Measurements from ENCODE around the gene HMCN2. TPM values are rescaled to one million over a fixed set of nuclear protein-coding genes. Genes with fewer than 3 reads are reported as not detected.

HMCN2 gene
- total and polyA plus RNA-seq, 2 donors (not counting 3 experiments of a cell fraction or from before 2014, with no cell fraction given): 0.04 to 0.24 TPM

GRCh38 chr9:130458804-130459067, 193.2 kb downstream of the HMCN2 start:
- no TSS peak for BruUV-seq (replicated peaks)

More at GRCh38 chr9:130458804-130459067, 193.2 kb downstream of the HMCN2 start:
- no peaks in the 10 kb centered on the region for H3K9me1 ChIP-seq (replicated peaks; ENCODE audit: control insufficient read depth, extremely low read depth, insufficient read depth, low read length)
- H3K27me3 ChIP-seq (ENCODE audit: control insufficient read depth in 2 of 2, insufficient read depth in 2 of 2, low read length in 2 of 2): no peaks in the 10 kb centered on the region
- DNase-seq (ENCODE audit: low read depth, low spot score) (no peak), FAIRE-seq (no peak)
- TF ChIP-seq JUN (IDR thresholded peaks at IDR 0.05; ENCODE audit: borderline replicate concordance, insufficient read depth, insufficient read length, low read depth): no peak
- no peak for TF ChIP-seq POLR2AphosphoS5 (IDR thresholded peaks at IDR 0.05; ENCODE audit: insufficient read depth, low read depth, low read length)
- TF ChIP-seq POLR2A (IDR thresholded peaks at IDR 0.05; ENCODE audit: low read depth, low read length): no peak
- no peak for TF ChIP-seq EZH2 (IDR thresholded peaks at IDR 0.05; ENCODE audit: borderline replicate concordance, low read depth, low read length, severe bottlenecking)
- TF ChIP-seq FOS (IDR thresholded peaks at IDR 0.05; ENCODE audit: borderline replicate concordance, insufficient read depth, low read length): no peak
- TF ChIP-seq MAX (IDR thresholded peaks at IDR 0.05; ENCODE audit: insufficient read depth, insufficient read length): no peak
- no peak for TF ChIP-seq CTCF (IDR thresholded peaks at IDR 0.05; ENCODE audit: extremely low read depth in 1 of 2, insufficient read depth in 1 of 2, low read depth in 1 of 2, low read length in 2 of 2)
- TF ChIP-seq MYC (IDR thresholded peaks at IDR 0.05; ENCODE audit: low read depth, low read length): no peak
- no peak for TF ChIP-seq GATA2 (IDR thresholded peaks at IDR 0.05; ENCODE audit: insufficient read depth, insufficient read length, low read depth, low read length)
- no peak overlapping the region for H3K27ac ChIP-seq (ENCODE audit: insufficient read depth, low read depth, low read length)
- dilution Hi-C loops (cut with MboI; ENCODE audit: extremely low pct_ligation_motif_present, low sequenced_read_pairs): no loop called here
- no peaks in the 10 kb centered on the region for H3K9me3 ChIP-seq (replicated peaks; ENCODE audit: control insufficient read depth, insufficient read depth, low read length)
- intact Hi-C loops (cut with micrococcal nuclease): no loop called here
- no peak overlapping the region for H3K9ac ChIP-seq (replicated peaks; ENCODE audit: extremely low read depth, insufficient read depth, low read length)
- H3K4me1 ChIP-seq (ENCODE audit: control insufficient read depth, extremely low read depth, insufficient read depth, low read length): peaks cover 5% of the 10 kb centered on the region
- no peaks in the 10 kb centered on the region for H3K79me2 ChIP-seq (ENCODE audit: control insufficient read depth, insufficient read depth, low read length)
- no peak overlapping the region for H3K4me3 ChIP-seq (replicated peaks in 1 of 3; ENCODE audit: insufficient read depth in 1 of 3, low read depth in 1 of 3, low read length in 3 of 3)
- ChIA-PET POLR2A (no interaction called here), CTCF (interaction anchor here (3.1 to 10.3 kb wide), 2 partner anchors 223 to 225 kb away, joined by 17 to 163 read pairs; no protein-coding TSS in a partner anchor)
- no peak overlapping the region for H2AFZ ChIP-seq (ENCODE audit: low read depth, low read length)
- no peak overlapping the region for H3K4me2 ChIP-seq (ENCODE audit: insufficient read depth, low read length)
- H3K36me3 ChIP-seq (ENCODE audit: control insufficient read depth in 2 of 2, extremely low read depth in 1 of 2, insufficient read depth in 2 of 2, low read length in 2 of 2): no peaks in the 10 kb centered on the region
- H4K20me1 ChIP-seq (replicated peaks; ENCODE audit: control insufficient read depth, extremely low read depth, insufficient read depth, low read length): no peaks in the 10 kb centered on the region
